CD4-positive, alpha-beta T cell (primary cell): ENCODE results near the gene BCKDHB. TPM values are rescaled to one million over a fixed set of nuclear protein-coding genes. Genes with fewer than 3 reads are reported as not detected.

Source experiments
- ATAC-seq: fragments of 200-7000 bp; cut with Tn5 transposase; one replicate; pipeline ENCODE4 v1.10.0; 2022; ENCODE audit warnings: mild to moderate bottlenecking; ENCODE audit not compliant: poor library complexity
- CTCF ChIA-PET: fragments of 350-600 bp; sonication (Branson Sonifier 250); formaldehyde crosslinking; loops from one replicate; lab custom pipeline; 2021; ENCODE audit warnings: antibody characterized with exemption, inconsistent platforms; lab: Charles Lee
- POLR2A ChIA-PET: fragments of 350-600 bp; sonication (Branson Sonifier 250); formaldehyde crosslinking; loops from one replicate; lab custom pipeline; 2021; ENCODE audit warnings: antibody characterized with exemption, inconsistent platforms; lab: Charles Lee
- DNase-seq, 14 experiments: peaks; one replicate each; pipeline ENCODE4 v3.0.0-alpha.2; 2013 to 2020; ENCODE audit warnings: mixed read lengths in 2 of 14
- H3K27ac ChIP-seq, 2 donors: one replicate each; pipeline versions ENCODE4 v1.5.1 to v1.7.0; 2013; ENCODE audit warnings: low read length in 2 of 2, low read depth in 1 of 2, mild to moderate bottlenecking in 1 of 2
- H3K27me3 ChIP-seq, 2 experiments: 1 replicate in 1 of 2; 2 replicates in 1 of 2; pipeline versions ENCODE4 v1.6.1 to v1.7.0; 2013; ENCODE audit warnings: low read length in 2 of 2, control low read depth in 1 of 2, mild to moderate bottlenecking in 1 of 2, moderate library complexity in 1 of 2; ENCODE audit not compliant: insufficient read depth in 2 of 2, control insufficient read depth in 1 of 2
- H3K36me3 ChIP-seq: one replicate; pipeline ENCODE4 v1.6.1; 2013; ENCODE audit warnings: low read length, control low read depth; ENCODE audit not compliant: insufficient read depth
- H3K4me1 ChIP-seq: one replicate; pipeline ENCODE4 v1.6.1; 2013; ENCODE audit warnings: low read length, control low read depth; ENCODE audit not compliant: insufficient read depth
- H3K4me3 ChIP-seq: one replicate; pipeline ENCODE4 v1.5.1; 2013; ENCODE audit warnings: mild to moderate bottlenecking, low read length, moderate library complexity
- H3K9me3 ChIP-seq, 2 experiments: 1 replicate in 1 of 2; 2 replicates in 1 of 2; pipeline versions ENCODE4 v1.6.1 to v1.7.0; 2013; ENCODE audit warnings: low read length in 2 of 2, mild to moderate bottlenecking in 2 of 2, control low read depth in 1 of 2, moderate library complexity in 1 of 2; ENCODE audit not compliant: control insufficient read depth in 1 of 2, insufficient read depth in 1 of 2
- H3K27ac Mint-ChIP-seq: one replicate; pipeline ENCODE4 v1.8.0; 2020; ENCODE audit warnings: mixed read lengths
- H3K27me3 Mint-ChIP-seq: one replicate; pipeline ENCODE4 v1.8.0; 2021; ENCODE audit warnings: mixed read lengths
- H3K36me3 Mint-ChIP-seq: one replicate; pipeline ENCODE4 v1.8.0; 2021; ENCODE audit warnings: low read depth, mixed read lengths
- H3K4me1 Mint-ChIP-seq: one replicate; pipeline ENCODE4 v1.8.0; 2021; ENCODE audit warnings: low read depth, mixed read lengths
- H3K4me3 Mint-ChIP-seq: one replicate; pipeline ENCODE4 v1.8.0; 2020; ENCODE audit warnings: mild to moderate bottlenecking, mixed read lengths
- H3K9me3 Mint-ChIP-seq: one replicate; pipeline ENCODE4 v1.8.0; 2020; ENCODE audit warnings: mixed read lengths
- CTCF ChIP-seq: fragments of 200-600 bp; IDR thresholded peaks from one replicate; pipeline ENCODE4 v1.8.0; 2022; ENCODE audit warnings: antibody characterized with exemption, mild to moderate bottlenecking
- intact Hi-C, 2 experiments: fragments of 100-400 bp; cut with DNase I in 1 of 2; cut with micrococcal nuclease in 1 of 2; formaldehyde crosslinking; loops; one replicate each; pipeline versions ENCODE4 v1.15.1 to v1.9.0; 2023 to 2025; cut with DNase I, micrococcal nuclease
- total RNA-seq, 174 experiments: library from RNA in 2 of 174; stranded (reverse) in 2 of 174; gene quantifications; one replicate each; pipeline ENCODE4 v1.2.3 and lab custom pipeline; 2021 to 2026

BCKDHB gene
- total RNA-seq, 2 experiments from 2014 or later, result 7.8 to 8.1 TPM

- intact Hi-C loops, result no loop called here
- no peak overlapping the region for H3K27ac ChIP-seq
- H3K36me3 ChIP-seq, result no peaks in the 10 kb centered on the region
- no peak overlapping the region for H3K4me3 ChIP-seq
- no peak for DNase-seq
- no peak overlapping the region for H3K4me3 Mint-ChIP-seq
- no peaks in the 10 kb centered on the region for H3K9me3 Mint-ChIP-seq
- H3K27me3 ChIP-seq, result no peaks in the 10 kb centered on the region
- no peak for ATAC-seq
- H3K27me3 Mint-ChIP-seq, result no peaks in the 10 kb centered on the region
- ChIA-PET POLR2A (no interaction called here), CTCF (interaction anchor here (0.9 kb wide), 1 partner anchor 39 kb away, joined by 3 read pairs; no protein-coding TSS in a partner anchor)
- no peak overlapping the region for H3K27ac Mint-ChIP-seq
- no peaks in the 10 kb centered on the region for H3K4me1 Mint-ChIP-seq
- peaks cover 15% of the 10 kb centered on the region for H3K36me3 Mint-ChIP-seq
- no peaks in the 10 kb centered on the region for H3K4me1 ChIP-seq
- H3K9me3 ChIP-seq, result no peaks in the 10 kb centered on the region
- no peak for TF ChIP-seq CTCF
Observed at GRCh38 chr6:80302716-80303115, 196.2 kb downstream of the BCKDHB start.

- Mint-ChIP-seq H3K27me3 (no peaks in the 10 kb centered on the region), H3K4me3 (no peak overlapping the region), H3K4me1 (no peaks in the 10 kb centered on the region), H3K27ac (no peak overlapping the region), H3K36me3 (peaks cover 11% of the 10 kb centered on the region), H3K9me3 (no peaks in the 10 kb centered on the region)
- ChIA-PET CTCF (no interaction called here), POLR2A (no interaction called here)
- Histone ChIP-seq H3K4me1 (no peaks in the 10 kb centered on the region), H3K36me3 (no peaks in the 10 kb centered on the region), H3K9me3 (no peaks in the 10 kb centered on the region), H3K27me3 (no peaks in the 10 kb centered on the region), H3K27ac (no peak overlapping the region), H3K4me3 (no peak overlapping the region)
- intact Hi-C loops, result no loop called here
- TF ChIP-seq CTCF, result no peak
- ATAC-seq (no peak), DNase-seq (no peak)
Observed at GRCh38 chr6:80304014-80304413, 197.5 kb downstream of the BCKDHB start.

- H3K4me3 Mint-ChIP-seq, result no peak overlapping the region
- Histone ChIP-seq H3K9me3 (peaks cover 0 to 8% of the 10 kb centered on the region in 2 experiments), H3K27me3 (no peaks in the 10 kb centered on the region), H3K4me1 (no peaks in the 10 kb centered on the region), H3K4me3 (no peak overlapping the region), H3K27ac (no peak overlapping the region), H3K36me3 (no peaks in the 10 kb centered on the region)
- DNase-seq (no peak), ATAC-seq (no peak)
- no peak overlapping the region for H3K27ac Mint-ChIP-seq
- CTCF ChIA-PET, result no interaction called here
- intact Hi-C loops, result no loop called here
- H3K36me3 Mint-ChIP-seq, result peaks cover 42% of the 10 kb centered on the region
- no peaks in the 10 kb centered on the region for H3K4me1 Mint-ChIP-seq
- TF ChIP-seq CTCF, result no peak
- H3K9me3 Mint-ChIP-seq, result peaks cover 10% of the 10 kb centered on the region
- H3K27me3 Mint-ChIP-seq, result no peaks in the 10 kb centered on the region
- POLR2A ChIA-PET, result no interaction called here
Observed at GRCh38 chr6:80314531-80314930, 208.1 kb downstream of the BCKDHB start.
